22Rv1 (cell line): ENCODE data around the gene KRT84.

ENCODE experiments used
- CTCF ChIP-seq: fragments of 450-650 bp; IDR thresholded peaks from 2 replicates; pipeline ENCODE4 v1.5.1; 2017; ENCODE audit warnings: mild to moderate bottlenecking
- ZFX ChIP-seq: fragments of 450-650 bp; IDR thresholded peaks from 2 replicates; pipeline ENCODE4 v1.6.1; 2017; ENCODE audit warnings: antibody characterized with exemption, borderline replicate concordance

- TF ChIP-seq CTCF (no peak), ZFX (no peak)
Measured at GRCh38 chr12:52346593-52346992, 38.9 kb downstream of the KRT84 start.
